B cell (primary cell): Measurements from ENCODE around the gene ZNF746.
"Not testable (repeated sequence)": the region's sequence is repeated elsewhere in the genome, so short reads cannot be mapped to it uniquely, and the experiment has no call there.

Experiments used
- CTCF ChIP-seq: fragments of 200-600 bp; IDR thresholded peaks from one replicate; pipeline ENCODE4 v1.8.0; 2022; ENCODE audit warnings: antibody characterized with exemption, mild to moderate bottlenecking
- EZH2 ChIP-seq: IDR thresholded peaks from 2 replicates; pipeline ENCODE4 v1.6.1; 2012; ENCODE audit warnings: borderline replicate concordance, low read depth, mild to moderate bottlenecking, moderate library complexity, low read length; ENCODE audit not compliant: insufficient read depth, poor library complexity, severe bottlenecking

GRCh38 chr7:149493975-149494374 is 3.6 kb downstream of the ZNF746 start:
- TF ChIP-seq CTCF, EZH2: not testable (repeated sequence)
